HG03064 (cell line): ENCODE data around the gene SLC25A53.
"Not testable (repeated sequence)": the region's sequence is repeated elsewhere in the genome, so short reads cannot be mapped to it uniquely, and the experiment has no call there.

Experiments used
- ATAC-seq: cut with Tn5 transposase; IDR thresholded peaks from one replicate; pipeline ENCODE4 v1.9.1; 2021; ENCODE audit warnings: low read depth; ENCODE audit not compliant: unreplicated experiment

The SLC25A53 gene

GRCh38 chrX:104134583-104135261 is 22.1 kb downstream of the SLC25A53 start:
- no peak for ATAC-seq

DNA sequence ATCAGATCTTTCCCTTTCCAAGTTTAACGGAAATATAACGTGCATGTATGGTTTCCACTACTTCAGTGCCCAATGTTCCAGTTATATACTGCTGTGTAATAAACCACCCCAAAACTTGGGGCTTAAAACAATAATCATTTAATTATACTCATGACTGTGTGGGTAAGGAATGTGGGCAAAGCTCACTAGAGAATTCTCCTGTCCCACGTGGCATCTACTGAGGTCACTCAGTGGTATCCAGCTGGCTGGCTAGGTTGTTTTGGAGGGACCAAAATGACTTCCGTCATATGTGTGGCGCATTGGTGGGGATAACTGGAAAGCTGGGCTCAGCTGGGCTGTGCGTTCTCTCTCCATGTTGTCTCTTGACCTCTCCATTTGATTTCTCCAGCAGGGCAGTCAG is 26.0 kb downstream of the SLC25A53 start:
- ATAC-seq, result no peak

DNA sequence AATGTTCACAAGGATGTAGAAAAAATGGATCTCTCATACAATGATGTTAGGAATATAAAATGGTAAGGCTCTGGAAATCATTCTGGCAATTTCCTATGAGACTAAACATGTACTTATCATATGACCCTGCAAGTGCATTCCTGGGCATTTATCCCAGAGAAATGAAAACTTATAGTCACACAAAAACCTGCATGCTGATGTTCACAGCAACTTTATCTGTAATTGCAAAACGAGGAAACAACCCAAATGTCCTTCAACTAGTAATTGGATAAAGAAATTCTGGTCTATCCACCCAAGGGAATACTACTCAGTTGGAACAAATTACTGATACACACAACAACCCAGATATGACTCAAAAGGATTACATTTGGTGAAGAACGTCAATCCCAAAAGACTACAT is 30.0 kb downstream of the SLC25A53 start:
- ATAC-seq, result no peak

- no peak for ATAC-seq
These were observed 34.0 kb downstream of the SLC25A53 start for GRCh38 chrX:104122829-104123228.

GRCh38 chrX:104118765-104119164 is 38.0 kb downstream of the SLC25A53 start:
- ATAC-seq, result no peak

DNA sequence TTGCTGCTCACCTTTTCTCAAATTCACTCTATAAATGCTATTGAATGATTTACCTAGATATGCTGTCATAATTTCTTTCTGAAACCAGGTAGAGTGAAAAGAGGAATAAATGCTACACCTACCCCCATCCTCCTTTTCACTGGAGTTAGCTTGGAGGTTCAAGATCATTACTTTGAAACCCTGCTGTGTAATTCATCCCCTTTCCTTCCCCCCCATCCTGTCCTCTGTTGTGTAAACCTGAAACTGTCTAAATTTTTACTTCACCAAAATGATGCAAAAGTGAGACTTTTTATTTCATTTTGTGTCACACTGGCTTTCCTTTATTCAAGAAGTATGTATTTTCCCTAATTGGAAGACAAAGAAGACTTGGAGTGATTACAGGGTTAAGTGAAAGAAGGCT is 39.0 kb downstream of the SLC25A53 start:
- no peak for ATAC-seq

DNA sequence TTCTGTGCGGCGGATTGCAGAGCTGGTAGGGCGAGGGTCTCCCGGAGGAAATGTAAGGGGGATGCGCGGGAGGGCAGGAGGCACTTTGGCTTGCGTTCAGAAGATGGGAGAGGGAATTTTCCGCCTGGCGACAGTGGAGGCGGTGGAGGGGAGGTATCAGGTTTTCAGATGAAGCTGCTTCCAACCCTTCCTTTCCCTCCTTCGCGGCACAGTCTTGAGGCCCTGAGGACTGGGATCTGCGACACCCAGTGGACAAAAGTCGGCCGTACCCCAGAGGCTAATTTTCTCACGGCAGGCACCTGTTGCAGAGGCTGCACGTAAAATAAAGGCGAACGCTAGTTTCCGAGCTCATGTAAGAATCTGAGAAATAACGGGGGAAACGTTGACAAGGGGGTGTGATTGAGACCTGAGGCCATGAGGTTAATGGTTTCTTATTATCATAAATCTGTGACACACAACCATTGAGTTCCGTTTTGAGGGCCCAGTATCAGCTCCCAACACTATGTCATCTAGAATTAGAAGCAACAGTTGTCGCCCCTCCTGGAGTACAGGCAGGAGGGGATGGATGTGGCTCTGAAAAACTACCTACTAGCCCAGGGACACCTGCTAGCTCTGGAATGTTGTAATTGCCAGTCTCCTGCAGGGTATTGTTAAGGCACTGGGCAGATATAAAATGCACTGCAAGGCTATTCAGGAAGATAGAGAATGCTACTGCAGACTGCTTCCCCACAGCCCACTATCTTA is 43.4 kb downstream of the SLC25A53 start:
- peak; percentile 45 for ATAC-seq

GRCh38 chrX:104112326-104112951 is 44.4 kb downstream of the SLC25A53 start, which contains the start of gene ZCCHC18:
Gene ZCCHC18, plus strand, starts transcription at chrX:104112523. Its CDS starts 1,589 bp downstream, at chrX:104114112.
- peak; percentile 60 for ATAC-seq

- peak; percentile 61 for ATAC-seq
These were observed 46.1 kb downstream of the SLC25A53 start for GRCh38 chrX:104110491-104111240.

DNA sequence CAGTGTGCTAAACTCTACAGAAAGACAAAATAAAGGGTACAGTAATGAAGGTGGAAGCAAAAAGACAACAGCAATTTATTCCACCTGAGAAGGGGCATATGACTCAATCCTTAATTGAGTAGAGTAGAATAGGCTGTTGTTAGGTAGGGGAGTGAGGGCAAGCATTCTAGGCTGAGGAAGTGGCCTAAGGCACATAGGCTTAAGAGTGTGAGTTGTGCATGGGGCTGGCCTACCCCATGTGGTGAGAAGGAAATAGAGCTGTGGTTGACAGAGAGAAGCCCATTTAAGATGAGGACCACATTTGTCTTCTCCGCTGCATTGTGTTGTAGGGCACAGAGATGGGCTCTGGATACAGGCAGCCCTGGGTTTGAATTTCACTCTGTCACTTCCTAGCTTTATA is 47.9 kb downstream of the SLC25A53 start:
- no peak for ATAC-seq

DNA sequence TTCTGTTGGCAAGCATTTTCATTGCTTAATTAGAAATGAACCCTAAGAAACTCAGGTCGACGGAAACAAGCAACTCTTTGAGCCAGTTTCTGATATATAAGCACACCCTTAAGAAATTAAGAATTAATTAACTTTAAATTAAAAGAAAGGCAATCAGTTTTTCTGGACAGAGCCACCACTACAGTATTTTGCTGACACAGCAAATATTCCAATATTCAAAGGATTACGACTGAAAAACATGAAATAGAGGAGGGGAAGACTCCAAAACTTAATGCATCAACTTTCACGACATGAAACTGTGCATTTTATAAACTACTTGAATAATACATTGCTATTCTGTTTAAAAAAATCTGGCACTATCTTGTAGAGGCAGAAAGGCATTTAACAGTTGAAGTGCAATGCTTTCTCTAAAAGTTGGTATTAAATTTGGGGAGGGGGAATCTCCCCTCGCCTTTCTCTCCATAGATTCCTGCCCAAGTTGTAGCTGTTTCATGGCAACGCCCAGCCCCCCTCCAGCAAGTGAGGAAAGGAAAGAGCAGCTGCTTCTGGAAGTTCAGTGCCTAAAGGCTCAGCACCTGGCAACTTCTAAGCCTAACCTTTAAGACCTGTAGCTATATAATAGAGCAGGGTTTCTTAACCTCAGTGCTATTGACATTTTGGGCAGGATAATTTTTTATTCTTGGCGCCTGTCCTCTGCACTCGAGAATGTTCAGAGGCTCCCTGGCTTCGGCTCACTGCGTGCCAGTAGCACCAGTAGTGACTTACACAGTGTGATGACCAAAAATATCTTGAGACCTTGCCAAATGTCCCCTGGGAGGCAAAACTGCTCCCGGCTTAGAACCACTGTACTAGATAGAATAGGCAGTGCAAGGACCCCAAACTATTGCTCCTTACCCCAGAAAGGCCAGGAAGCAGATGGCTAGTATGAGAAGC is 51.2 kb downstream of the SLC25A53 start:
- no peak for ATAC-seq

DNA sequence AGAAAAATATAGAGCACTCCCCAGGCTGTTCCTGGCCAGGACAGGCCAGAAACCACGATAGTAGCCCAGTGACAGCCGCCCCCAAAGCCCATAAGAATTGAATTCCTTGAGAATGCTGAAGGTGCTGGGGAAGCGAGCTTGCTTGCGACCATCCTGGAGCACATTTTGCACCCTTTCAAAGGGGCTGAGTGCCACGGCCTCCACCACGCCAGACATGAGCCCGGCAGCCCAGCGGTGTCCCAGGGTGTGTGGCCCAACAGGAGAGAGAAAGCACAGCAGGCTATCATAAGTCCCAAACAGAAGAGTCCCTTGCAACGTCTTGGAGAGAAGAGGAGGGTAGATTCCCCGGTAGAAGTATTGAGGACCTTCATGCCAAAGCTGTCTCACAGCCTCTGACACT is 52.1 kb downstream of the SLC25A53 start:
- ATAC-seq, result no peak

DNA sequence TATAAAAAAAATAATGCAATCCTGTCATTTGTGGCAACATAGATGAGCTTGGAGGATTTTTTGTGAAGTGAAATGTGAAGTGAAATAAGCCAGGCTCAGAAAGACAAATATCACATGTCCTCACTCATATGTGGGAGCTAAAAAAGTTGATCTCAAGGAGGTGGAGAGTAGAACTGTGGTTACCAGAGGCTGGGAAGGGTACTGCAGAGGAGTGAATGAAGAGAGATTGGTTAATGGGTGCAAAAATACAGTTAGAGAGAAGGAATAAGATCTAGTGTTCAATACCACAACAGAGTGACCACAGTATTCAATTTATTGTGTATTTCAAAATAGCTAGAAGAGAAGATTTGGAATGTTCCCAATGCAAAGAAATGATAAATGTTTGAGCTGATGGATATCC is 57.9 kb downstream of the SLC25A53 start:
- no peak for ATAC-seq

- ATAC-seq, result peak; percentile 81
These were observed 58.5 kb downstream of the SLC25A53 start for GRCh38 chrX:104098151-104098808.

DNA sequence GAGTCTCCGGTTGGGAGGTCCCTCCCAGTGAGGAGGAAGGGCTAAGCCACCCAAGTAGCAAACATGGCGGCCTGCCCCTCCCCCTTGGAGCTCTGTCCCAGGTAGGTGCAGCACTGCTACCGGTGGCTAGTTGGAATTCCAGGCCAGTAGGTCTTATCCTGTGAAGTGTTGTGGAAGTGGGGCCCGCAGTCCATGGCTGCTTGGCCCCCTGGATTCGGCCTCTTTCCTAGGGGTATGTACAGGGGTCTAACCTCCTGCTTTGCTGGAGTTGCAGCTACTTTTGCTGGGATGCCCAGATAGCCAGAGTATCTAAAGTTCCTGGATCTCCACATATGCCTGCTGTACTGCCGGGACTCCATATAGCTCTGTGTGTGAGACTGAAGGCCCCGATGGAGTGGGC is 70.9 kb downstream of the SLC25A53 start:
- no peak for ATAC-seq

DNA sequence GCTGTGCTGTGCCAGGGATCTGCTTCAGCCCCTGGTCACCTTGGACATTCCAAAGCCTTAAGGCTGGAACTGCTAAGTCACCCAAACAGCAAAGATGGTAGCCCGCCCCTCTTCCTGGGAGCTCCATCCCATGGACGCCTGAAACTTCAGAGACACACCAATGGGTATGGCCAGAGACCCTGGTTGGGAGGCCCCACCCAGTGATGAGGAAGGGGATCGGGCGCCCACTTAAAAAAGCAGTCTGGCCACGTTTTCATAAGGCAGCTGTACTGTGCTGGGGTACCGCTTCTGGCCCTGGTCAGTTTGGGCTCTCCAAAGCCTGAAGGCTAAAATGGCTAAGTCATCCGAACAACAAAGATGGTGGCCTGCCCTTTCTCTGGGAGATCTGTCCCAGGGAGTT is 71.3 kb downstream of the SLC25A53 start:
- ATAC-seq, result no peak

- no peak for ATAC-seq
These were observed 72.1 kb downstream of the SLC25A53 start for GRCh38 chrX:104084534-104085277.

- ATAC-seq, result no peak
These were observed 72.7 kb downstream of the SLC25A53 start for GRCh38 chrX:104084063-104084462.

- ATAC-seq, result not testable (repeated sequence)
These were observed 79.0 kb downstream of the SLC25A53 start for GRCh38 chrX:104077854-104078253.
